HG02763 (cell line): ENCODE data around the gene AZGP1.
"Not testable (repeated sequence)": the region's sequence is repeated elsewhere in the genome, so short reads cannot be mapped to it uniquely, and the experiment has no call there.

Experiments used
- ATAC-seq: cut with Tn5 transposase; IDR thresholded peaks from one replicate; pipeline ENCODE4 v1.9.1; 2021; ENCODE audit warnings: mild to moderate bottlenecking, moderate library complexity; ENCODE audit not compliant: unreplicated experiment

The AZGP1 gene

GRCh38 chr7:99997545-99998137 is 21.8 kb upstream of the AZGP1 start:
- no peak for ATAC-seq

DNA sequence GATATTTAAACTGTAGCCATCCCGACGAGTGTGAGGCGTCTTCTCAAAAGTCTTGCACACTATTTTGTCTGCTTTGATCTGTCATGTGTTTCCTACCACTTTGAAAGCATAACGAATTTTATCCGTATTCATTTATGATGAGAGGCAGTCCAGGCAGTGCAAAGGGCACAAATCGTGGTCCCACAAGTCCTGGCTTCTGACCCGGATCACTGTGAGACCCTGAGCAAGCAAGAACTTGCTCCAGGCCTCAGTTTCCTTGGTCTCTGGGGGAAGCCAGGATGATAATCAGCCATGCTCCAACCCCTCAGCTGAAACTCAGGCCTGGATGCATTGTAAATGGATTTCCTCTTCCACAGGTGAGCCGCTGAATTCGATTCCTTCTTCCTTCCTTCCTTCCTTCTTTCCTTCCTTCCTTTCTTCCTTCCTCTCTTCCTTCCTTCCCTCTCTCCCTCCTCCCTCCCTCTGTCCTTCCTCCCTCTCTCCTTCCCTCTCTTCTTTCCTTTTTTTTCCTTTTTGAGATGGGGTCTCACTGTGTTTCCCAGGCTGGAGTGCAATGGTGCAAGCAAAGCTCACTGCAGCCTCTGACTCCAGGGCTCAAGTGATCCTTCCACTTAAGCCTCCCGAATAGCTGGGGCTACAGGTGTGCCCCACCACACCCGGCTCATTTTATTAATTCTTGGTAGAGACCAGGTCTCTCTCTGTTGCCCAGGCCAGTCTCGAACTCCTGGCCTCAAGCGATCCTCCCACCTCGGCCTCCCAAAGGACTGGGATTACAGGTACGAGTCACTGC is 21.1 kb upstream of the AZGP1 start:
- no peak for ATAC-seq

- no peak for ATAC-seq
These were observed 19.0 kb upstream of the AZGP1 start for GRCh38 chr7:99994819-99995218.

DNA sequence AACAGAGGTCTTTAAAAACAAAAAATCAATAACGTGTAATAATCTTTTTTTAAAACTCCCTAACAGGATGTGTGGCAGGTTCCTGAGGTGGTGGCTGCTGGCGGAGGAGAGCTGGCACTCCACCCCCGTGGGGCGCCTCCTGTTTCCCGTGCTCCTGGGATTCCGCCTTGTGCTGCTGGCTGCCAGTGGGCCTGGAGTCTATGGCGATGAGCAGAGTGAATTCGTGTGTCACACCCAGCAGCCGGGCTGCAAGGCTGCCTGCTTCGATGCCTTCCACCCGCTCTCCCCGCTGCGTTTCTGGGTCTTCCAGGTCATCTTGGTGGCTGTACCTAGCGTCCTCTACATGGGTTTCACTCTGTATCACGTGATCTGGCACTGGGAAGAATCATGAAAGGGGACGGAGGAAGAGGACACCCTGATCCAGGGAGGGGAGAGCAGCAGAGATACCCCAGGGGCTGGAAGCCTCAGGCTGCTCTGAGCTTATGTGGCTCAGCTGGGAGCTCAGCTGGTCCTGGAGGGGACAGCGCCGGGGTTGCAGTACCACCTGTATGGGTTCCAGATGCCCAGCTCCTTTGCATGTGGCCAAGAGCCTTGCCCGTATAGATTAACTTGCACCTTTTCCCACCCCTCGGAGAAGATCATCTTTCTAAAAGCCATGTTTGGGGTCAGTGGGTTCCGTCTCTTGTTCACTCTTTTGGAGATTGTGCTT is 16.7 kb upstream of the AZGP1 start:
- no peak for ATAC-seq

DNA sequence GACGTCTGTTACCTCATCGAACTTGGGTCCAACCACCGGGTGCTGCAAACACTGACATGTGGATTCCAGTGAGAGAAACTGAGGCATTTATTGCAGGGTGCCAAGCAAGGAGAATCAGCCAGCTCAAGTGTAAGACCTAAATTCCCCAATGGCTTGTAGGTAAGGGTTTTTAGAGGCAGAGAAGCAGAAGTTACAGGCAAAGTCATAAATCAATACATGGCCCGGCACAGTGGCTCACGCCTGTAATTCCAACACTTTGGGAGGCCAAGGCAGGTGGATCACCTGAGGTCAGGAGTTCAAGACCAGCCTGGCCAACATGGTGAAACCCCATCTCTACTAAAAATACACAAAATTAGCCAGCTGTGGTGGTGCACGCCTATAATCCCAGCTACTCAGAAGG is 15.7 kb upstream of the AZGP1 start:
- not testable (repeated sequence) for ATAC-seq

DNA sequence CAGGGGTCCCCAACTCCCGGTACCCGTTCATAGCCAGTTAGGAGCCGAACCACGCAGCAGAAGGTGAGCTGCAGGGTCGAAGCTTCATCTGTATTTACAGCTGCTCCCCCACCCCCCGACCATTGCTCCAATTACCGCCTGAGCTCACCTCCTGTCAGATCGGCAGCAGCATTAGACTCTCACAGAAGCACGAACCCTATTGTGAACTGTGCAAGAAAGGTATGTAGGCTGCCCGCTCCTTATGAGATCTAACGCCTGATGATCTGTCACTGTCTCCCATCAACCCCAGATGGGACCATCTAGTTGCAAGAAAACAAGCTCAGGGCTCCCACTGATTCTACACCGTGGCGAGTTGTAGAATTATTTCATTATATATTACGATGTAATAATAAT is 14.6 kb upstream of the AZGP1 start:
- no peak for ATAC-seq

- no peak for ATAC-seq
These were observed 12.0 kb upstream of the AZGP1 start for GRCh38 chr7:99987846-99988245.

- ATAC-seq, result not testable (repeated sequence)
These were observed 11.5 kb upstream of the AZGP1 start for GRCh38 chr7:99987306-99987705.

DNA sequence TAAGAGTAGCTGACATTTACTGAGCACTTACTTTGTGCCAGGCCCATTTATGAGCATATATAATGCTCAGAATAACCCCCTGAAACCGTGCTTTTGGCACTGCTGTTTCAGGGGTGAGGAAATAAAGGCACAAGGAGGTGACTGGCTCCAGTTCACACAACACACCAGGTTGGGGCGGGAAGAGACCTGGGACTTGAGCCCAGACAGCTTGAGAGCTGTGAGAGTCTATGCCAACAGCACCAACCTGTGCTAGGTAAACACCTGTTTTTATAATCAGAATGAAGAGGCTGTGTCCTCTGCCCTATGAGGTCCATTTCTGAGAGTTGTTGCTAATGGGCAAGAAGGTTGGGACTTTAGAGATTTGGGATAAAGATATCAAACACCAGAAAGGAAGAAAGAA is 8.8 kb upstream of the AZGP1 start:
- ATAC-seq, result no peak

- not testable (repeated sequence) for ATAC-seq
These were observed 5.2 kb upstream of the AZGP1 start for GRCh38 chr7:99981066-99981465.

- ATAC-seq, result not testable (repeated sequence)
These were observed 4.6 kb upstream of the AZGP1 start for GRCh38 chr7:99980448-99980872.

DNA sequence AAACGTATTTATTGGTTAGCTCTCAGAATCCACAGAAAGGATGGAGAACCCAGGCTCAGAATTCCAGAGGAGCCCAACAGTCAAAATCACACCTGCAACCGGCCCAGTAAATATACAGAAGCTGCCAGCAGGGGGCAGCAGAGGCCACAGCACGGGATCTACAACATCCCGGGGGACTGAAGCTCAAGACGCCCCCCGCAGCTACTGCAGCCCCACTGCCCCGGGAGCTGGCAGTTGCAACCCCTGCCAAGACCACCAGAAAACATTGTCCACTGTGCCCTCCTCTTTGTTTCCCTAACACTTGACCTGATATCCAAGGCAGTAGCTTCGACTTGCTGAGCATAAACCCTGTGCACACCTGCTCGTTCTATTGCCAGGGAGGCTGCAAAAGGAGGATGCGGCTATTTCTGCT is 4.0 kb upstream of the AZGP1 start:
- ATAC-seq, result not testable (repeated sequence)

- no peak for ATAC-seq
These were observed 795 bp upstream of the AZGP1 start for GRCh38 chr7:99976626-99977025.

DNA sequence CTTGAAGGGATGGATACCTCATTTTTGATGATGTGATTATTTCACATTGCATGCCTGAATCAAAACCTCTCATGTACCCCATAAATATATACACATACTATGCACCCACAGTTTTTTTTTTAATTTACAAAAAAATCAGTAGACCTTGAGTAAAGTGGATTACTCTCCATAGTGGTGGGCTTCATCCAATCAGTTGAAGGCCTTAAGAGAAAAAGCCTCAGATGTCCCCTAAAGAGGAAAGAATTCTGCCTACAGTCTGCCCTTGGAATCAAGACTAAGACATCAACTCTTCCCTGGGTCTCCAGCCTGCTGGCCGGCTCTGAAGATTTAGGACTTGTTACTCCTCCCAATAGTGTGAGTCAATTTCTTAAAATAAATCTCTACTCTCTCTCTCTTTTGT is 1.1 kb downstream of the AZGP1 start:
- no peak for ATAC-seq

GRCh38 chr7:99973817-99974216 is 2.0 kb downstream of the AZGP1 start:
- ATAC-seq, result not testable (repeated sequence)

DNA sequence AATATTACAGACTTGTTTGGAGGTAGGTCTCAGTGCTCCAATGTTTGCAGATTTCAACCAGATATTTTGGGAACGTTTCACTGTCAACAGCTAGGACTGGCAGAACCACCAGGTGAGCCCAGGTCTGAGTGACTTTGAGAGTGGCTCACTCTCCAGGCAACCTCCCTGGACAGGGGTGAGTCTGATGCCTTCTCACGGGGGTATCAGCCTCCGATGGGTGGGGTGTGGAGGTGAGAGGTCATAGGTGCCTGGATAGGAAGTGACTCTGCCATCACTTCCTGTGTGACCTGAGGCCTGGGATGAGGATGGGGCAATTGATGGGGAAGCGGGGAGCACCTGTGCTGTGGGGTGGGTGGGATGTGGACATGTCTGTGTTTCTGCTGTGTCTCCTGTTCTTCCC is 4.6 kb downstream of the AZGP1 start:
- ATAC-seq, result no peak

DNA sequence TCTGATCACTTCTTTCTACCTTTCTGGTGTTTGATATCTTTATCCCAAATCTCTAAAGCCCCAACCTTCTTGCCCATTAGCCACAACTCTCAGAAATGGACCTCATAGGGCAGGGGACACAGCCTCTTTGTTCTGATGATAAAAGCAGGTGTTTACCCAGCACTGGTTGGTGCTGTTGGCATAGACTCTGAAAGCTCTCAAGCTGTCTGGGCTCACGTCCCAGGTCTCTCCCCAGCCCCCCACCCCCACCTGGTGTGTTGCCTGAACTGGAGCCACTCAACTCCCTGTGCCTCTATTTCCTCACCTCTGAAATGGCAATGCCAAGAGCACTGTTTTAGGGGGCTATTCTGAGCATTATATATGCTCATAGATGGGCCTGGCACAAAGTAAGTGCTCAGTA is 6.0 kb downstream of the AZGP1 start:
- ATAC-seq, result not testable (repeated sequence)

GRCh38 chr7:99969298-99969697 is 6.5 kb downstream of the AZGP1 start:
- ATAC-seq, result no peak

GRCh38 chr7:99958564-99959227 is 17.1 kb downstream of the AZGP1 start:
- no peak for ATAC-seq

GRCh38 chr7:99955247-99955646 is 20.6 kb downstream of the AZGP1 start:
- no peak for ATAC-seq

- not testable (repeated sequence) for ATAC-seq
These were observed 21.2 kb downstream of the AZGP1 start for GRCh38 chr7:99954643-99955042.
